NCI-H1436 (cell line): ENCODE measurements around the gene TRAPPC10.

Source experiments
- DNase-seq: peaks from one replicate; lab custom pipeline; 2025; lab: John Stamatoyannopoulos, UW

Gene TRAPPC10

DNA sequence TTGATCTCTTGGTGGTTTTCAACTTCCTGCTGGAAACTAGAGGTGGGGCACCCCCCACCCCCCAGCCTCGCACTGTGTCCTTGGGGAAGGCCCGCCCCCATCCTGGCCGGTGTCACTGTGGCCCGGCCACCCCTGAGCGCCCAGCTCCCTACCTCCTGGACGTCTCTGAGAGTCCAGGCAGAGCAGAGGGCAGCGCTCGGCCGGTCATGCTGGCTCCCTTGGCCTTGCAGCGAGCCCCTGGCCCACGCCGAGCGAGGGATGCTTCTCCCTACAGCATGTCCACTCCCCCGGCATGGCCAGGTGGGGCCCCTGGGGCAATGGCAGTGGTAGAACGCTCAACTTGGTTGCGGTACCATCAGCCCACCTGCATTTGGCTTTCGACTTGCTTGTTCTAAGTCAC is 28.7 kb upstream of the TRAPPC10 start:
- no peak for DNase-seq

GRCh38 chr21:43983860-43984420 is 28.2 kb upstream of the TRAPPC10 start:
- DNase-seq = no peak

DNA sequence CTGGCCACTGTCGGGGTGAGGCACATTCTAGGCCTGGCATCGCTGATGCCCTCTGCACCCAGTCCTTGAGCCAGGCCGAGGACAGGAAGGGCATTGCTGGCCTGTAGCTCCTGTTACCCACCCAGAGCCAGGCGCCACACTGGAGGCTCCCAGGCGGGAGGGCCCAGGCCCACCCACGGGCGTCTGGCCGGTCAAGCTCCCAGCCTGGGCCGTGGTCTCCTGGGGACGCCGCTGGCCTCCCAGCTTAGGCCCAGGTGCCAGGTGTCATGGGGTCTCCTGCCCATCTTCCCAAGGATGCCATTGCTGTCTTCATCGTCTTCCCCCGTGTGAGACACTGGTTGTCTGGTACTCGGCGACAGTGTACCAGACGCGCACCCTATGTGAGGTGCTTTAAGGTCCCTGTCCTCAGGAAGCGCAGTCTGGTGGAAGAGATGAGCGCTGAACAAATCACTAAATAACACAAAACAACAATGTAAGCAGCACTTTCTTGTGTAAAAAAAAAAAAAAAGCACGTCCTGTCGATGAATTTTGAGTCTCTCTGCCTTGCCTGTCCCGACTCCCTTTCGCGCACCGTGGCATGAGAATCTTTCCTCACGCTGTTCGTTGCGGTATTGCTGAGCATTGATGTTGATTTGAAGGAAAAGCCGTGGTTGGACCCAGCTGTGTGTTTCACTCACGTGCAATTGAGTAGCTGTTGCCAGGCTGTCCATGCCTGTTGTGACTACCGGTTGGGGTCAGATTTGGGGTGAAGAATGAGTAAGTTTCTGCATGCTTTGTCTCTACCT is 27.0 kb upstream of the TRAPPC10 start:
- no peak for DNase-seq

- no peak for DNase-seq
Observed at GRCh38 chr21:43985690-43986251, 26.3 kb upstream of the TRAPPC10 start.

GRCh38 chr21:43986544-43987451 is 25.3 kb upstream of the TRAPPC10 start:
- DNase-seq = no peak

- DNase-seq = no peak
Observed at GRCh38 chr21:43987509-43987908, 24.6 kb upstream of the TRAPPC10 start.

GRCh38 chr21:43988016-43988415 is 24.1 kb upstream of the TRAPPC10 start:
- no peak for DNase-seq

GRCh38 chr21:43988506-43989230 is 23.4 kb upstream of the TRAPPC10 start:
- DNase-seq = no peak

DNA sequence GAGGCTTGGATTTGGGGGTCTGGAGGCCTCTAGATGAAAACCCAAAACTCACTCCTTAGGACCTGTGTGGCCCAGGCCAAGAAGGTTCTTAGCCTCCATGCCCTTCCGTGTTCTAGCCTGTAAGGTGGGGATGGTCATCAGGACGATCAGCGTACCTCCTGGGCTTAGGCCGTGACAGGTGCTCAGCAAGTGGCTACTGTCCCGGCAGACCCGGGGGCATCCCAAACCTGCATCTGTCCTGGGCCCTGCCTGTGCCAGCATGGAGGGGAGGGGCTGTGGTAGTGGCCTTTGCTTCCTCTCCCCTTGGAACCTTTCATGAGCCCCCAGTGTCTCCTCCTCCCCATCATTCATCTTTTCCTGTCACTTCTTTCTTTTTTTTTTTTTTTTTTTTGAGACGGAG is 22.7 kb upstream of the TRAPPC10 start:
- DNase-seq = no peak

DNA sequence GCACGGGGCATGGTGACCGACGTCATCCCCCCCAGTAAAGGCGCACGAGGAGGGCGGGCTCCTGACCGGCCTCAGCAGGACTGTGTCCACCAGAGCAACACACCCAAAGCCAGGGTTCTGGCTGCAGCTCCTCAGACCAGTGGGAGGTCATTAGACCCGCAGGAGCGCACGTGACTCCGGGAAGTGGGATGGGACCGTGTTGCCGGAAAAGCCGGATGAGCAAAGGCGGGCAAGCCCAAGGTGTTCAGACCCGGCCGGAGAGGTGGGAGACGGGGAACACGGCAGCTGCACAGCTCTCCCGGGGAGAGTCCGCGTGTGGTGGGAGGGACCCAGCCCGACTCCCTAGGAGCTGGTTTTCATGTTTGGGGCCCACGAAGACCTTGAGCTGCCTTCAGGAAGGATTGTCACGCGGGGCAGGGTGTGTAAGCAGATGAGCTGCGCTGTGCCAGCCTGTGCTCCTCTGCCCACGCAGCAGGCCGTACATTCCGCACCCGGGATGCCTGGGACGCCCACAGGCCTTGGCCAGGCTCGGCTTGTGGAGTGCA is 20.6 kb upstream of the TRAPPC10 start:
- no peak for DNase-seq

- DNase-seq = no peak
Observed at GRCh38 chr21:43992121-43992520, 20.0 kb upstream of the TRAPPC10 start.

GRCh38 chr21:43993420-43993934 is 18.6 kb upstream of the TRAPPC10 start:
- no peak for DNase-seq

- DNase-seq = no peak
Observed at GRCh38 chr21:43994085-43994484, 18.0 kb upstream of the TRAPPC10 start.

GRCh38 chr21:43994646-43995045 is 17.5 kb upstream of the TRAPPC10 start:
- DNase-seq = no peak

GRCh38 chr21:43995521-43996105 is 16.5 kb upstream of the TRAPPC10 start:
- no peak for DNase-seq

- no peak for DNase-seq
Observed at GRCh38 chr21:43997766-43998742, 14.1 kb upstream of the TRAPPC10 start.

DNA sequence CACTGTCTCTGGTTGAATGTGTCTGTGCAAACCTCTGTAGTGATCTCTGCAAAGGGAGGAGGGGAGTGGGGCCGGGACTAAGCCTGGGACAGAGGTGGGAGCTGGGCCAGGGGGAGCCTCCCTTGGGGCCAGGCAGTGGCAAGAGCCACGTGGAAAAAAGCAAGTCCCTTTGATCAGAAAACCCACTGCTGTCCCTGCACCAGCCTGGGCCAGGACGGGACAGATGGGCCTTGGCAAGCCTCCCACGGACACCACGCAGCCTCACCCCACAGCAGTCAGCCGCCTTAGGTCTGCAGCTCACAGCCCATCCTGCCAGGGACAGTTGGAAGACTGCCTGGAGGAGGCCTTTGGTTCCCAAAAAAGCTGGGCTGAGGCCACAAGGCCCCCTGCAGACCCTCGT is 11.7 kb upstream of the TRAPPC10 start:
- no peak for DNase-seq

DNA sequence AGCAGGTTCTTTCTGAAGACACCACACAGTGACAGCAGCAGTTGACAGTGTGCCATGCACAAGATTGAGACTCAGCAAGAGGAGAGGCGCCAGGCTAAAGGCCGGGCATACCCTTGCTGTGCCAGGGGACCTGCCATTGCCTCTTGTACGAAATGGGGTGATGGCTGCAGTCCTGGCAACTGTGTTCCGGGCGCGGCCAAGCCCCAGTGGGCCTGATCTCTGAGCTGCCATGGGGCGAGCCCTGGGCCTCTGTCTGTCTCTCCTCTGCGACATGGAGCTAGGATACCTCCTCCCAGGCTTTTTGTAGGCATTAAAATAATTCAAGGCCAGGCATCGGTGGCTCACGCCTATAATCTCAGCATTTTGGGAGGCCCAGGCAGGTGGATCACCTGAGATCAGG is 9.6 kb upstream of the TRAPPC10 start:
- no peak for DNase-seq

DNA sequence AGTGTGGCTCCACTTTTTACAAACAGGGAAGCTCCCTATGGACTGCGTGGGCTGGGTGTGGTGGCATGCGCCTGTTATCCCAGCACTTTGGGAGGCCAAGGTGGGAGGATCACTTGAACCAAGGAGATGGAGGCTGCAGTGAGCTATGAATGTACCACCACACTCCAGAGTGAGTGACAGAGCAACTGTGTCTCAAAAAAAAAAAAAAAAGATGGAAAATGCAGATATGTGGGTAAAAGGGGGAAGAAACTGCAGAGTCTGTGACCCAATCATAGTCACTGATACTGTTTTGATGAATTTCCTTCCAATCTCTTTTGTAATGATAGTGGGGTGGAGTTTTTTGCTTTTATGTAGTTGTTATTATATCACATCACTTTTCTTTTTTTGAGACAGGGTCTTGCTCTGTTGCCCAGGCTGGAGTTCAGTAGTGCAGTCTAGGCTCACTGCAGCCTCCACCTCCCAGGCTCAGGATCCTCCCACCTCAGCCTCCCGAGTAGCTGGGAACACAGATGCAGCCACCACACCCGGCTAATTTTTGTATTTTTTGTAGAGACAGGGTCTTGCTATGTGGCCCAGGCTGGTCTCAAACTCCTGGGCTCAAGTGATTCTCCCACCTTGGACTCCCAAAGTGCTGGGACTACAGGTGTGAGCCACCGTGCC is 8.7 kb upstream of the TRAPPC10 start:
- no peak for DNase-seq
